Fibroblast of lung (primary cell): Measurements from ENCODE around the gene C16orf89. TPM values are rescaled to one million over a fixed set of nuclear protein-coding genes. Genes with fewer than 3 reads are reported as not detected.

Experiments used
- DNase-seq, 2 donors: peaks; one replicate each; pipeline versions ENCODE4 v3.0.0 to v3.0.0-alpha.2; 2010; ENCODE audit warnings: low read depth in 2 of 2
- H2AFZ ChIP-seq: 2 replicates; pipeline ENCODE4 v1.5.1; 2012; ENCODE audit warnings: low read length, control low read depth, inconsistent platforms
- H3K27ac ChIP-seq: 2 replicates; pipeline ENCODE4 v1.5.1; 2011; ENCODE audit warnings: low read length, control low read depth; ENCODE audit not compliant: insufficient read depth
- H3K27me3 ChIP-seq: 2 replicates; pipeline ENCODE4 v1.5.1; 2011; ENCODE audit warnings: mild to moderate bottlenecking, low read length; ENCODE audit not compliant: control insufficient read depth, insufficient read depth
- H3K36me3 ChIP-seq: 2 replicates; pipeline ENCODE4 v1.5.1; 2011; ENCODE audit warnings: low read length; ENCODE audit not compliant: control insufficient read depth, insufficient read depth
- H3K4me1 ChIP-seq: 2 replicates; pipeline ENCODE4 v1.5.1; 2011; ENCODE audit warnings: low read length; ENCODE audit not compliant: control insufficient read depth, insufficient read depth; ENCODE audit errors: extremely low read depth
- H3K4me2 ChIP-seq: 2 replicates; pipeline ENCODE4 v1.5.1; 2011; ENCODE audit warnings: low read length, control low read depth; ENCODE audit not compliant: insufficient read depth; ENCODE audit errors: extremely low read depth
- H3K4me3 ChIP-seq, 4 experiments: fragments of 200-600 bp in 1 of 4; sonication (generic) in 1 of 4; replicated peaks in 1 of 4; 2 replicates each; pipeline ENCODE4 v1.5.1; 2011 to 2016; ENCODE audit warnings: low read length in 4 of 4, low read depth in 3 of 4, mild to moderate bottlenecking in 3 of 4, control low read depth in 2 of 4, inconsistent platforms in 1 of 4, mixed read lengths in 1 of 4; ENCODE audit not compliant: insufficient read depth in 1 of 4; ENCODE audit errors: control extremely low read depth in 1 of 4
- H3K79me2 ChIP-seq: 2 replicates; pipeline ENCODE4 v1.5.1; 2012; ENCODE audit warnings: mild to moderate bottlenecking, low read length, inconsistent platforms; ENCODE audit not compliant: control insufficient read depth, insufficient read depth
- H3K9ac ChIP-seq: 2 replicates; pipeline ENCODE4 v1.5.1; 2011; ENCODE audit warnings: mild to moderate bottlenecking, low read length, control low read depth; ENCODE audit not compliant: insufficient read depth
- H3K9me3 ChIP-seq: 2 replicates; pipeline ENCODE4 v1.5.1; 2012; ENCODE audit warnings: low read depth, low read length; ENCODE audit not compliant: control insufficient read depth, insufficient read depth
- H4K20me1 ChIP-seq: 2 replicates; pipeline ENCODE4 v1.5.1; 2011; ENCODE audit warnings: low read length; ENCODE audit not compliant: control insufficient read depth, insufficient read depth; ENCODE audit errors: extremely low read depth
- CTCF ChIP-seq, 2 donors: IDR thresholded peaks in 1 of 2; conservative IDR thresholded peaks in 1 of 2; 1 replicate in 1 of 2; 2 replicates in 1 of 2; pipeline ENCODE4 v1.5.1; 2011 to 2012; ENCODE audit warnings: low read length in 2 of 2, control low read depth in 1 of 2, inconsistent platforms in 1 of 2, low read depth in 1 of 2, mild to moderate bottlenecking in 1 of 2
- EZH2 ChIP-seq: IDR thresholded peaks from 2 replicates; pipeline ENCODE4 v1.5.1; 2012; ENCODE audit warnings: low read length, control low read depth, mild to moderate bottlenecking; ENCODE audit errors: missing control alignments
- polyA plus RNA-seq, 2 donors: library from polyadenylated mRNA; depleted of rRNA in 1 of 2; stranded (reverse) in 1 of 2; unstranded in 1 of 2; fragments of >200 nt; gene quantifications; 2 replicates each; pipeline ENCODE4 v1.2.1, GENCODE V29; 2011 to 2012; ENCODE audit warnings: missing spikeins in 1 of 2
- total RNA-seq: library from RNA; depleted of rRNA; stranded (reverse); fragments of >200 nt; gene quantifications from 2 replicates; pipeline ENCODE4 v1.2.1, GENCODE V29; 2014

Gene C16orf89
- total and polyA plus RNA-seq, 2 donors (not counting 1 experiment from before 2014, with no cell fraction given), result 0.53 to 5.9 TPM

- no peak overlapping the region for H2AFZ ChIP-seq
- H3K4me3 ChIP-seq, result no peak overlapping the region
- no peak overlapping the region for H3K4me2 ChIP-seq
- H3K9me3 ChIP-seq, result no peaks in the 10 kb centered on the region
- no peaks in the 10 kb centered on the region for H3K79me2 ChIP-seq
- no peak for TF ChIP-seq CTCF (conservative IDR thresholded peaks at IDR 0.05 in 1 of 2, IDR thresholded peaks at IDR 0.05 in 1 of 2; ENCODE audit: low read depth in 1 of 2, low read length in 2 of 2)
- TF ChIP-seq EZH2, result no peak
- no peak overlapping the region for H3K27ac ChIP-seq
- no peaks in the 10 kb centered on the region for H3K36me3 ChIP-seq
- no peaks in the 10 kb centered on the region for H3K27me3 ChIP-seq
- peaks cover 2% of the 10 kb centered on the region for H3K4me1 ChIP-seq
- DNase-seq, result no peak
- no peaks in the 10 kb centered on the region for H4K20me1 ChIP-seq
- no peak overlapping the region for H3K9ac ChIP-seq
Observed at GRCh38 chr16:5030251-5030870, 35.4 kb downstream of the C16orf89 start.

GRCh38 chr16:5028950-5029475 lies 36.7 kb downstream of the C16orf89 start:
- H4K20me1 ChIP-seq, result no peaks in the 10 kb centered on the region
- H3K36me3 ChIP-seq, result no peaks in the 10 kb centered on the region
- no peak overlapping the region for H3K4me2 ChIP-seq
- no peaks in the 10 kb centered on the region for H3K9me3 ChIP-seq
- TF ChIP-seq CTCF (conservative IDR thresholded peaks at IDR 0.05 in 1 of 2, IDR thresholded peaks at IDR 0.05 in 1 of 2; ENCODE audit: low read depth in 1 of 2, low read length in 2 of 2) (no peak), EZH2 (no peak)
- H3K27me3 ChIP-seq, result no peaks in the 10 kb centered on the region
- H3K9ac ChIP-seq, result no peak overlapping the region
- no peaks in the 10 kb centered on the region for H3K79me2 ChIP-seq
- peaks cover 2% of the 10 kb centered on the region for H3K4me1 ChIP-seq
- H3K27ac ChIP-seq, result no peak overlapping the region
- no peak for DNase-seq
- H2AFZ ChIP-seq, result no peak overlapping the region
- no peak overlapping the region for H3K4me3 ChIP-seq

GRCh38 chr16:5027575-5028235 lies 38.1 kb downstream of the C16orf89 start:
- Histone ChIP-seq H3K4me2 (no peak overlapping the region), H3K79me2 (no peaks in the 10 kb centered on the region), H3K36me3 (no peaks in the 10 kb centered on the region), H3K9me3 (no peaks in the 10 kb centered on the region), H4K20me1 (no peaks in the 10 kb centered on the region), H3K27ac (no peak overlapping the region), H3K4me3 (no peak overlapping the region), H2AFZ (no peak overlapping the region), H3K4me1 (no peaks in the 10 kb centered on the region), H3K9ac (no peak overlapping the region), H3K27me3 (no peaks in the 10 kb centered on the region)
- TF ChIP-seq CTCF (conservative IDR thresholded peaks at IDR 0.05 in 1 of 2, IDR thresholded peaks at IDR 0.05 in 1 of 2; ENCODE audit: low read depth in 1 of 2, low read length in 2 of 2), result no peak
- TF ChIP-seq EZH2, result no peak
- no peak for DNase-seq
